Activated CD4-positive, alpha-beta T cell treated with anti-CD3 and anti-CD28 coated beads, Interleukin-2, amount 50 U/mL, for 16 hours (primary cell): Measurements from ENCODE around the gene TBXA2R.
A peak's percentile ranks its signal among the peaks of the same experiment; 100 is the strongest.
"Not testable (repeated sequence)": the region's sequence is repeated elsewhere in the genome, so short reads cannot be mapped to it uniquely, and the experiment has no call there.

Experiments used
- DNase-seq: peaks from one replicate; pipeline ENCODE4 v3.0.0-alpha.2; 2020

TBXA2R gene

GRCh38 chr19:3576696-3577443, 29.8 kb downstream of the TBXA2R start:
- DNase-seq = no peak

- no peak for DNase-seq
Observed at GRCh38 chr19:3575949-3576673, 30.6 kb downstream of the TBXA2R start.

- no peak for DNase-seq
Observed at GRCh38 chr19:3575260-3575741, 31.4 kb downstream of the TBXA2R start.

DNA sequence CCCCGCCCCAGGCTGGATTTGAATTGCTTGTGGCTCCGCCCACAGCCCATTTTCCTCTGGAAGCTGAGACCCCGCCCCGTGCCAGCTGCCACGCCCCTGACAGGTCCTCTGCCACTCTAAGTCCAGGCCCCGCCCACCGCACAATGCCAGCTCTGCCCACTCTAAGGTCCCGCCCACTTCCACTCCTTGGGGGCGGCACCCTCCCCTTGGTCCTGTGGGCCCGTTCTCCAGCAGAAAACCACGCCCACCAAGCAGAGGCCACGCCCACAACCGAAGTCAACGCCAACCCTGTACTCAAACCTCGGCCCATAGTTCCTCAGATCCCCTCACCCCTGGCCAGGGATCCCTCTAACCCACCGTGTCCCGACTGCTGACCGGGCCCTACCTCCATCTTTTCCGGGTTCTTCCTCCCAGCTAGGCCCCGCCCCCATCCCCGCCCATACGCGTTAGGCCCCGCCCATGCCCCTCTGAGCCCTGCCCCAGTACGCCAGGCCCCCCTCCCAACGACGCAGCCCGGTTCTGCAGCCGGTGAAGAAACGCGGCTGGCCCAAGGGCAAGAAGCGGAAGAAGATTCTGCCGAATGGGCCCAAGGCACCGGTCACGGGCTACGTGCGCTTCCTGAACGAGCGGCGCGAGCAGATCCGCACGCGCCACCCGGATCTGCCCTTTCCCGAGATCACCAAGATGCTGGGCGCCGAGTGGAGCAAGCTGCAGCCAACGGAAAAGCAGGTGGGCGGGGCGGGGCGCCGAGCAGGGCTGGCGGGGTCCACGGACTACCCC, 32.6 kb downstream of the TBXA2R start:
- DNase-seq = peak; percentile 96

DNA sequence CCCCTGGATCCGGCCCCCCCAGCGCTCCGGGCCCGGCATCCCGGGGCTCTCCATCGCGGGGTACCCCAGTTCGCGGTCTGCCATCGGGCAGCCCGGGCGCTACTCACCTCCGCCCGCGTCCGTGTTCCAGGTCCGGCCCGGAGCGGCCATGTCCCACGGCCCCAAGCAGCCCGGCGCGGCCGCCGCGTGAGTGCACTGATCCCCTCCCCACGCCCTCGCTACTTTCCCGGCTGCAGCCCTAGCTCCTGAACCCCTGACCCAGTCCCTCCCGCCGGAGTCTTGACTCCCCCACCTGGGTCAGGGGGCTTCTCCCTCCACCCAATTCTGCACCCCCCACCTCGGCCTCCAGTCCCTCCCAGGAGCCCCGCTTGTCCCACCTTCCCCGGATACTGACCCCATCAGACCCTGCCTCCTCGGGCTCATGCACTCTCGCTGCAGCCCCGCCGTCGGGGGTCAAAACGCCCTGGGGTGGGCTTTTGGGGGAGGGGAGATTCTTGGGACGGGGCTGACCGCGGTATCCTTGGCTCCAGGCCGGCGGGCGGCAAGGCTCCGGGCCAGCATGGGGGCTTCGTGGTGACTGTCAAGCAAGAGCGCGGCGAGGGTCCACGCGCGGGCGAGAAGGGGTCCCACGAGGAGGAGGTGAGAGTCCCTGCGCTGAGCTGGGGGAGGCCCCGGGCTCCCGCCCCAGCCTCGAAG, 33.4 kb downstream of the TBXA2R start:
- DNase-seq = no peak

DNA sequence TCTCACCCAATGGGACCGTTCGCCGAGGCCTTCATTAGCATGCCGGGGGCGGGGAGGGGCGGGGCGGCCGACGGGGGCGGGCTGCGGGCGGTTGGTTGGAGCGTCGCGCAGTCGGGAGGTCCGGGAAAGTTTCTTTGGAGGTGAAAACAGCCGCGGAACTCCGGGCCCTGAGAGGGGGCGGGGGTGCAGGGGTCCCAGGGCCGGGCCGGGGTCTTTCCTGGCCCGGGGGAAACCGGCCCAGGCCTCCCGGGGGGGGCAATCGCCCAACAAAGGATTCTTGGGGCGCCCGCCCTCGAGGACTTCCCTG, 33.9 kb downstream of the TBXA2R start, which contains the start of gene HMG20B:
HMG20B (plus strand) TSS at position 90 of the 307 bp plus-strand sequence. CDS start 366 bp downstream, outside the sequence.
- DNase-seq = no peak

DNA sequence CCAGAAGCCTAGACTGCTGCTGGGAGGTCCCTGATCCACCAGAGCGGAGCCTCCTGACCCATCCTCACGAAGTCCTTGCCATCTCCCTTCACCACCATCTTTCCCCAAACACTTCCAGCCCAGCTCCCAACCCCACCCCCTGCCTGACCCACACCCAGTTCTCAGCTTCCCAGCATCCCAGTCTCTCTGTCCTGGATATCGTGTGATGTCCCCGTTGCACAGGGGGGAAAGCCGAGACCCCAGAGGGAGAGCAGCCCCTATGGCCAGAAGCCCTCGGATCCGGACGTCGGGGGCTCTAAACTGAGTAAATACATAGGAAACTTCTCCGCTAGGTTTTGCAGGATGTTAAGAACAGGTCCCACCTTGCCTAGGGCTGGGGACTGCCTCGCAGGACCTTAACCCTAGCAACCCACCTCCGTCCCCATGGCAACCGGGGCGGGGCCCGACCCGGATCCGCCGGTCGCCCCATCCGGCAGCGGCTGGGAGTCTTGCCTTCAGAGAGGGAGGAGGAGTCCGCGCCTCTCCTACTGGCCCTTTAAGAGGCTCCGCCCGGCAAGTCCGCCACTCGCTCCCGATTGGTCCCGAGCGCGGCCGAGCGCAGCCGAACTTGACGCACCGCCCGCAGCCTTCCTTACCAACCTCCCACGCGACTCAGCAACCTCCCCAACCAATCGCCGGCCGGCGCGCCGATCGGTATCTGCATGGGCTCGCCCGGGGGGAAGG, 34.4 kb downstream of the TBXA2R start:
- peak; percentile 100 for DNase-seq

GRCh38 chr19:3570606-3571011, 36.1 kb downstream of the TBXA2R start:
- DNase-seq = no peak

DNA sequence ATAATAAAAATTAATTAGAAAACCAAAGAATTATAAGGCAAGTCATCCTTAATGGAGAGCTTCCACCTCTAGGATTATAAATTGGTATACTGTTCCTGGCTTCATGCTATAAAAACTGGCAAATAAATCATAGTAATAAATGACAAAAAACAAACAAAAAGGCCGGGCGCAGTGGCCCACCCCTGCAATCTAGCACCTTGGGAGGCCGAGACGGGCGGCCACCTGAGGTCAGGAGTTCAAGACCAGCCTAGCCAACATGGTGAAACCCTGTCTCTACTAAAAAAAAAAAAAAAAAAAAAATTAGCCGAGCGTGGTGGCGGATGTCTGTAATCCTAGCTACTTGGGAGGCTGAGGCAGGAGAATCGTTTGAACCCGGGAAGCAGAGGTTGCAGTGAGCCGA, 36.6 kb downstream of the TBXA2R start:
- DNase-seq = not testable (repeated sequence)

- DNase-seq = no peak
Observed at GRCh38 chr19:3565139-3565538, 41.5 kb downstream of the TBXA2R start.

GRCh38 chr19:3563709-3564524, 42.8 kb downstream of the TBXA2R start:
- DNase-seq = no peak

DNA sequence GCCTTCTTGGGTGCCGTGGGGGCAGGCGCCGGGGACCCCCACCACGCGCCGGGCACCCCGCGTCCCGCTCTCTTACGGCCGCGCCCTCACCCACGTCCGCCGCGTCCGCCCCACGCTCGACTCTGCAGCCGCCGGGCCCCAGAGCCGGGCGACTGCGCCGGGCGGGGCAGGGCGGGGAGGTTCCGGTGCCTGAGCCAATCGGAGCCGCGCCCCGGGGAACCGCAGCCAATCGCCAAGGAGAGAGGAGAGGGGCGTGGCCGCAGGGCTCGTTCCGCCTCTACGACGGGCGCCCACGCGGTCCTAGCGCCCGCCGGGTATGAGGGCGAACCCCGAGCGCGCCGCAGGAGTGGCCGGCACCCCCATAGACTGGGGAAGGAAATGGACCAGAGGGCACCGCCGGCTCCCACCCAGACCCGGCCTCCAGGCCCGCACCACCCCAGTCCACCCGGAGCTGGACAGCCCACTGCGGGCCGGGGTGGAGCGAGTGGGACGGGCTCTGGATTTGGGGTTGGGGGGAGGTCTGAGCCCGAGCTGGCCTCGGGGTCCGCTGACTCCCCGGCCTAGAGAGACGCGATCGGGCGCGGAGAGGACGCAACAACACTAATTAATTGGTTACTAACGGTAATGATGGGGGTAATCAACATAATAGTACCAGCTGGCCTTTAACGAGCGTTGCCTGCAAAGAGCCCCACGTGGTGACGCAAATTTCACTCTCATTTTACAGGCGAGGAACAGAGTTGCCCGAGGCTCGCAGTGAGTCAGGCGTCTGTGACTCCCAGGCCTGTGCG, 49.0 kb downstream of the TBXA2R start, which contains the start of gene MFSD12:
MFSD12 (minus strand) TSS at position 126 of the 788 bp plus-strand sequence. CDS start 183 bp downstream, outside the sequence.
- DNase-seq = peak; percentile 95

GRCh38 chr19:3556978-3557460, 49.7 kb downstream of the TBXA2R start:
- peak; percentile 40 for DNase-seq

- no peak for DNase-seq
Observed at GRCh38 chr19:3556423-3556977, 50.2 kb downstream of the TBXA2R start.

DNA sequence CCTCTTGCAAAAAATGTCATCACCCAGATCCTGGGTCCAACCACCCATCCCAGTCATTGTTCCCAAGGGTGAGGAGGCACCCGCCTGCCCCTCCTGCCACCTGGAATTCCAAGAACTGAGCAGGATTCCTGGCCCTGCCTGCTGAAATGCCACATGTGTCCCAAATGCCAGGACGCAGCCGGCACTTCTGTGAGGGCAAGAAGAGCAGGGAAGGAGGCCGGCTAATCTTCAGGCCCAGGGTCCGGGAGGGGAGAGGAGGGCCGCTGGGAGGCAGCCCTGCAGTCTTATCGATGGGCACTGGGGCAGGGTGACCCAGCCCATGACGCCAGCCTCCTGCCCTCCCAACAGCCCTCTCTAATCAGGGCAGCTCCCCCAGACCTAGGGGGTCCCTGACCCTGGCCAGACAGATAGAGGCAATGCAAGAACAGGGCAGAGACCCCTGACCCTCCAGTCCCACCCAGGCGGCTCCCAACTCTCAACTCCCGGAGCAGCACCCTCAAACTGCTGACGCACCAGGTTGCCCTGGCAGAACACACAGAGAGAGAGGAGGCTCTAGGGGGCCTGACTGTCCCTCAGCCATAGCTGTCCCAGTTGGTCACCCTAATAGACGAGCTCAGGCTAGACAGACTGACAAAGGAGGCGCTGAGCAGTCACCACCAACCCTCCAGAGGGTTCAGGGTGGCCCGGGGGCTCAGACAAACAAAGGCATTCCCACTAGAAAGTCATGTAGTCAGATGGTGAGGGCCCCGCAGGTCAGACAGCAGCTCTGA, 50.8 kb downstream of the TBXA2R start:
- no peak for DNase-seq

DNA sequence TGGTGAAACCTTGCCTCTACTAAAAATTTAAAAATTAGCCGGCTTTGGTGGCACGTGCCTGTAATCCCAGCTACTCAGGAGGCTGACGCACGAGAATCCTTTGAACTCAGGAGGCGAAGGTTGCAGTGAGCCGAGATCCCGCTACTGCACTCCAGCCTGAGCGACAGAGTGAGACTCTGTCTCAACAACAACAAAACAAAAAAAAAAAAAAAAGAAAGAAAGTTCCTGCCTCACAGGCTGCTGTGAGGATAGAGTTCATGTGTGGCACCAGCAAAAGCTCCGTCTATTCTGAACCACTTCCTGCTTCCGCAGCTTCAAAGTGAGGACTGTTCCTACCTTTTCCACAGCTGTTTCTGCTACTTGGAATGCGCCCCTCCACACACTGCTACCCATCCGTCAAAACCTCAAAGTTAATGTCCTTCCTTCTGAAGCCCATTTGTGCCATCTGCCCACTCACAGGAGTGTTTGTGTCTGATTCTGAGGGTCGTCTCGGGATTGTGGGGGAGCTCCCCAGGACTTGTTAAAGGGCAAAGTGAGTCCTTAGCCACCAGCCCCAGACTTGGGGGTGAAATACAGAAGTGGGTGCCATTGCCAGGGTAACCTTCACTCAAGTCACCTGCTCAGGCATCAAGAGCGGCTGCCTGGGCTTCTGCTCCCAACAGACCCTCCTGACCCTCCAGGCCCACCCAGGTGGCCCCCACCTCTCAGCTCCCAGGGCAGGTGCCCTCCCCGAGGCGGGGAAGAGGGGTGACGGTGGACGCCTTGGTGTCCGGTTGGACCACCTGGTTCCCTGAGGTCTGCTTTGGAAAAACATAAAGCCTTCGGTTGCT, 52.2 kb downstream of the TBXA2R start:
- DNase-seq = peak; percentile 48

DNA sequence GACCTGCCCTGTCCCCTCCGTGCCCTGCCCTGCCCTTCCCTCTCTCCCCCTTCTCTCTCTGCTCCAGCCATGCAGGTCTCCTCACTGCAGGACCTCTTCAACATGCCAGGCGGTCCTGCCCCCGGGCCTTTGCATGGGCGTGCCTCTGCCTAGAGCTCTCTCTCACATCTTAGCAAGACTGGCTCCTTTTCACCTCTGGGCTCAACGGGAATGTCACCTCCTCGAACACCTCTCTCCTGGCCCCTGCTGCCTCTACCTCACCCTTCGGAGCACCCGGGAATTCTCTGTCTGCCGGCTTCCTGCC, 54.9 kb downstream of the TBXA2R start:
- no peak for DNase-seq
